ENCODE measurements around the gene FCMR. TPM values are rescaled to one million over a fixed set of nuclear protein-coding genes. Genes with fewer than 3 reads are reported as not detected.

The FCMR gene
- total RNA-seq, 1 experiment from 2014 or later, result 1.5 TPM

DNA sequence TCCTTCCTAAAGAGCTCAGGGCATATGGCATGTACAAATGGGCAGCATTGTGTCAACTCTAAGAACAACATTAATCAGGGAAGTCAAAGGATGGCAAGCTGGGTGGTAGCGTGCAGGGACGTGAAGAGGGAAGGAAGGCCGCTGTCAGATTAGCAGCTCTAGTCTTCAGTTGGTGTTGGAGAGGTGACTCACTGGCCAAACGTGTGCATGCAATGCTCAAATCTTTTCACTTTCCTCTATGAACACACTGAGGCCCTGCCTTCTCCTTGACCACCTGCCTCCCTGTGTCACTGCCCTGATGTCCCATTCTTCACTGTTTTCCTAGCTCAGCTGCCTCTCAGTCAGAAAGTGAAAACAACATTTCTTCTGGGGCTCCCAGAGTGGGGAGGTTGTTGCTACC is 30.4 kb upstream of the FCMR start:
- no peak for DNase-seq
- H3F3A ChIP-seq (ENCODE audit: low read length, unreplicated experiment), result no peaks in the 10 kb centered on the region
- no peaks in the 10 kb centered on the region for H3K27me3 ChIP-seq (ENCODE audit: low read length)
- BruUV-seq (replicated peaks), result no TSS peak
- H3K4me3 ChIP-seq (ENCODE audit: low read length), result no peak overlapping the region
- H3K4me2 ChIP-seq (ENCODE audit: low read length), result no peak overlapping the region
- POLR2A ChIA-PET (ENCODE audit: unreplicated experiment), result no interaction called here
- H3K4me1 ChIP-seq (ENCODE audit: insufficient read depth, low read length), result no peaks in the 10 kb centered on the region
- no peak; the same call in 1 of the 2 replicates for ATAC-seq
- TF ChIP-seq, protein P1, sequence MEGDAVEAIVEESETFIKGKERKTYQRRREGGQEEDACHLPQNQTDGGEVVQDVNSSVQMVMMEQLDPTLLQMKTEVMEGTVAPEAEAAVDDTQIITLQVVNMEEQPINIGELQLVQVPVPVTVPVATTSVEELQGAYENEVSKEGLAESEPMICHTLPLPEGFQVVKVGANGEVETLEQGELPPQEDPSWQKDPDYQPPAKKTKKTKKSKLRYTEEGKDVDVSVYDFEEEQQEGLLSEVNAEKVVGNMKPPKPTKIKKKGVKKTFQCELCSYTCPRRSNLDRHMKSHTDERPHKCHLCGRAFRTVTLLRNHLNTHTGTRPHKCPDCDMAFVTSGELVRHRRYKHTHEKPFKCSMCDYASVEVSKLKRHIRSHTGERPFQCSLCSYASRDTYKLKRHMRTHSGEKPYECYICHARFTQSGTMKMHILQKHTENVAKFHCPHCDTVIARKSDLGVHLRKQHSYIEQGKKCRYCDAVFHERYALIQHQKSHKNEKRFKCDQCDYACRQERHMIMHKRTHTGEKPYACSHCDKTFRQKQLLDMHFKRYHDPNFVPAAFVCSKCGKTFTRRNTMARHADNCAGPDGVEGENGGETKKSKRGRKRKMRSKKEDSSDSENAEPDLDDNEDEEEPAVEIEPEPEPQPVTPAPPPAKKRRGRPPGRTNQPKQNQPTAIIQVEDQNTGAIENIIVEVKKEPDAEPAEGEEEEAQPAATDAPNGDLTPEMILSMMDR (conservative IDR thresholded peaks at IDR 0.05; ENCODE audit: low read depth, low read length), result no peak
- no peak for TF ChIP-seq EZH2phosphoT487 (IDR thresholded peaks at IDR 0.05; ENCODE audit: borderline replicate concordance, low read length)
- H4K20me1 ChIP-seq (ENCODE audit: low read length), result no peaks in the 10 kb centered on the region
- H3K36me3 ChIP-seq (ENCODE audit: low read depth, low read length), result no peaks in the 10 kb centered on the region
- H3K27ac ChIP-seq (ENCODE audit: low read length), result no peak overlapping the region
- no peaks in the 10 kb centered on the region for H3K9me3 ChIP-seq (ENCODE audit: low read length)
- no peak overlapping the region for H3K9ac ChIP-seq (ENCODE audit: low read length)
- intact Hi-C loops (cut with micrococcal nuclease), result no loop called here
- no peaks in the 10 kb centered on the region for H3K79me2 ChIP-seq (ENCODE audit: low read length)
- H3K9me2 ChIP-seq (replicated peaks; ENCODE audit: low read length), result no peaks in the 10 kb centered on the region
- CTCF ChIA-PET, result no interaction called here
- H2AFZ ChIP-seq (ENCODE audit: low read length), result no peak overlapping the region

DNA sequence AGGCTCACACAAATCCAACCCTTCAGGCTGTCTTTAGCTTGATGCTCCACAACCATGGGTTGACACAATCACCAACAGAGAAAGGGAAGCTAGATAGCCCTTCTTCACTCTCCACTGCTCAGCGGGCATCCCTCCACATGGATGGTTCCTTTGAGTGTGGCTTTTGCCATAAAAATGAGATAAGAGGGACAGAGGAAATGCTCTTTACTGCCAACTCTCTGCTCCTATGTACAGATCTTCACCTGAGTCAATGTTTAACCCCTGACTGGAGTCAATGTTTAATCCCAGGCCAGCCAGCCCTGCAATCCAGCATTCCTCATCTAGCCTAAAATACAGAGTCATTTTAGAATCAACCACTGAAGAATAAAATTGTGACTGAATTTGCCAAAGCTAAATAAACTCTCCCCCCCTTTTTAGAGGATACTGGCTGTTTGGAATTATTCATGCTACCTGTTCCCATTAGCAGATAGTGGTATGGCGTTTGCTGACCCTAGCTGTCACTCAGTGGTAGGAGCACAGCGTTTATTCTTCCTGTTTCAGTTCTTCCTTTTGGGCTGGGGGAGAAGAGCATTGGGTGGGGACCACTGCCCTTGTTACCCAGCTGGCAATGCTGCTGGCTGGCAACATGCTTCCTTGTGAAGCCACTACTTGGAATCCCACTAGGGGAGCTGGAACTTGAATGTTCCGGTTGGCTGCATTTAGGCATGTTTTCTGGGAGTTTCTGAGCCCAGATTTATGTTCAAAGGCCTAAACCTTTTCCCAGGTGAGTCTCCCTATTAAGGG is 29.8 kb upstream of the FCMR start:
- CTCF ChIA-PET, result no interaction called here
- H3K9me2 ChIP-seq (replicated peaks; ENCODE audit: low read length), result no peaks in the 10 kb centered on the region
- no peak for TF ChIP-seq EZH2phosphoT487 (IDR thresholded peaks at IDR 0.05; ENCODE audit: borderline replicate concordance, low read length)
- no peak for TF ChIP-seq EZH2 (IDR thresholded peaks at IDR 0.05; ENCODE audit: low read length, unreplicated experiment)
- TF ChIP-seq, protein P1 (conservative IDR thresholded peaks at IDR 0.05; ENCODE audit: low read depth, low read length), result no peak
- no peak overlapping the region for H3K27ac ChIP-seq (ENCODE audit: low read length)
- POLR2A ChIA-PET (ENCODE audit: unreplicated experiment), result no interaction called here
- ATAC-seq, result no peak
- H3K4me1 ChIP-seq (ENCODE audit: insufficient read depth, low read length), result no peaks in the 10 kb centered on the region
- H3K4me2 ChIP-seq (ENCODE audit: low read length), result no peak overlapping the region
- no peak overlapping the region for H2AFZ ChIP-seq (ENCODE audit: low read length)
- no peaks in the 10 kb centered on the region for H3K79me2 ChIP-seq (ENCODE audit: low read length)
- H3K27me3 ChIP-seq (ENCODE audit: low read length), result no peaks in the 10 kb centered on the region
- no peak for DNase-seq
- intact Hi-C loops (cut with micrococcal nuclease), result no loop called here
- H3K36me3 ChIP-seq (ENCODE audit: low read depth, low read length), result no peaks in the 10 kb centered on the region
- H3K9ac ChIP-seq (ENCODE audit: low read length), result no peak overlapping the region
- no peaks in the 10 kb centered on the region for H4K20me1 ChIP-seq (ENCODE audit: low read length)
- H3K4me3 ChIP-seq (ENCODE audit: low read length), result no peak overlapping the region
- no peaks in the 10 kb centered on the region for H3F3A ChIP-seq (ENCODE audit: low read length, unreplicated experiment)
- no TSS peak for BruUV-seq (replicated peaks)
- H3K9me3 ChIP-seq (ENCODE audit: low read length), result no peaks in the 10 kb centered on the region

DNA sequence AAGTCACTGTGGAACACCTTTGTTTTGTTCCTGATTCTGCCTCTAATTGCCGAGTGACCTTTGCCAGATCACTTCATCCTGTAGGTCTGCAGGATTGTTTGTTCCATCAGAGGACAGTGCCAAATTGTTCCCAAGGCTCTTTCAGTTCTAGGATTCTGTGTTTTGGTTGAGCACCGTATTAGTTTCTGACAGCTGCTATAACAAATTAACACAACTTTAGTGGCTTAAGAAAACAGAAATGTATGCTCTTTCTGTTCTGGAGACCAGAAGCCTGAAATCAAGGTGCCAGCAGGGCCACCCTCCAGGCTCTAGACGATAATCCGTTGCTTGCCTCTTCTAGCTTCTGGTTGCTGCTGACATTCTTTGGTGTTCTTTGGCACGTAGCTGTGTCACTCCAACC is 27.9 kb upstream of the FCMR start:
- Histone ChIP-seq H3K27me3 (ENCODE audit: low read length) (peaks cover 8% of the 10 kb centered on the region; the same call in 1 of the 2 replicates), H3K9me3 (ENCODE audit: low read length) (no peaks in the 10 kb centered on the region), H3K4me1 (ENCODE audit: insufficient read depth, low read length) (no peaks in the 10 kb centered on the region), H3F3A (ENCODE audit: low read length, unreplicated experiment) (no peaks in the 10 kb centered on the region), H3K4me3 (ENCODE audit: low read length) (no peak overlapping the region), H3K27ac (ENCODE audit: low read length) (no peak overlapping the region), H3K4me2 (ENCODE audit: low read length) (no peak overlapping the region), H3K9me2 (replicated peaks; ENCODE audit: low read length) (no peaks in the 10 kb centered on the region), H3K79me2 (ENCODE audit: low read length) (no peaks in the 10 kb centered on the region), H3K36me3 (ENCODE audit: low read depth, low read length) (no peaks in the 10 kb centered on the region), H4K20me1 (ENCODE audit: low read length) (no peaks in the 10 kb centered on the region), H2AFZ (ENCODE audit: low read length) (no peak overlapping the region), H3K9ac (ENCODE audit: low read length) (no peak overlapping the region)
- DNase-seq (no peak), ATAC-seq (no peak)
- TF ChIP-seq, protein P1 (conservative IDR thresholded peaks at IDR 0.05; ENCODE audit: low read depth, low read length), result no peak
- no peak for TF ChIP-seq EZH2 (IDR thresholded peaks at IDR 0.05; ENCODE audit: low read length, unreplicated experiment)
- no peak for TF ChIP-seq EZH2phosphoT487 (IDR thresholded peaks at IDR 0.05; ENCODE audit: borderline replicate concordance, low read length)
- POLR2A ChIA-PET (ENCODE audit: unreplicated experiment), result no interaction called here
- intact Hi-C loops (cut with micrococcal nuclease), result no loop called here
- CTCF ChIA-PET, result no interaction called here
- no TSS peak for BruUV-seq (replicated peaks)

Data from PC-3 (cell line).